ENCODE results near the gene KCNMB2. TPM values are rescaled to one million over a fixed set of nuclear protein-coding genes. Genes with fewer than 3 reads are reported as not detected.
"Not testable (repeated sequence)": the region's sequence is repeated elsewhere in the genome, so short reads cannot be mapped to it uniquely, and the experiment has no call there.

KCNMB2 gene
- polyA plus RNA-seq, 2 donors, result 0.05 to 0.08 TPM

GRCh38 chr3:178845420-178846118, 309.3 kb downstream of the KCNMB2 start:
- H3K9me3 ChIP-seq (ENCODE audit: control insufficient read depth in 2 of 2, insufficient read depth in 1 of 2, low read depth in 1 of 2, low read length in 1 of 2), result no peaks in the 10 kb centered on the region
- 54 to 61% methylated on average over 3 of the region's 3 CpGs for WGBS, 2 donors
- H3K27me3 ChIP-seq (ENCODE audit: control insufficient read depth in 1 of 2, insufficient read depth in 2 of 2, low read length in 2 of 2), result no peaks in the 10 kb centered on the region
- no peak overlapping the region for H3K27ac ChIP-seq (ENCODE audit: low read depth in 2 of 2, low read length in 1 of 2)
- H3K36me3 ChIP-seq (ENCODE audit: control insufficient read depth in 2 of 2, insufficient read depth in 2 of 2, low read length in 1 of 2), result no peaks in the 10 kb centered on the region
- no peaks in the 10 kb centered on the region for H3K4me1 ChIP-seq (ENCODE audit: control insufficient read depth in 2 of 2, insufficient read depth in 2 of 2, low read length in 1 of 2)
- H3K4me3 ChIP-seq (ENCODE audit: low read depth in 1 of 2, low read length in 2 of 2), result no peak overlapping the region

GRCh38 chr3:178847190-178847589, 311.0 kb downstream of the KCNMB2 start:
- WGBS, 2 donors, result 56 to 58% methylated on average over 2 of the region's 2 CpGs

GRCh38 chr3:178849199-178849910, 313.1 kb downstream of the KCNMB2 start:
- 38 to 51% methylated on average over 4 of the region's 4 CpGs for WGBS, 2 donors
- H3K27ac ChIP-seq (ENCODE audit: low read depth in 2 of 2, low read length in 1 of 2), result no peak overlapping the region
- no peak overlapping the region for H3K4me3 ChIP-seq (ENCODE audit: low read depth in 1 of 2, low read length in 2 of 2)
- H3K36me3 ChIP-seq (ENCODE audit: control insufficient read depth in 2 of 2, insufficient read depth in 2 of 2, low read length in 1 of 2), result no peaks in the 10 kb centered on the region
- no peaks in the 10 kb centered on the region for H3K9me3 ChIP-seq (ENCODE audit: control insufficient read depth in 2 of 2, insufficient read depth in 1 of 2, low read depth in 1 of 2, low read length in 1 of 2)
- H3K4me1 ChIP-seq (ENCODE audit: control insufficient read depth in 2 of 2, insufficient read depth in 2 of 2, low read length in 1 of 2), result no peaks in the 10 kb centered on the region
- no peaks in the 10 kb centered on the region for H3K27me3 ChIP-seq (ENCODE audit: control insufficient read depth in 1 of 2, insufficient read depth in 2 of 2, low read length in 2 of 2)

More at GRCh38 chr3:178847190-178847589, 311.0 kb downstream of the KCNMB2 start:
- Histone ChIP-seq H3K27ac (ENCODE audit: low read depth in 2 of 2, low read length in 1 of 2) (no peak overlapping the region), H3K27me3 (ENCODE audit: control insufficient read depth in 1 of 2, insufficient read depth in 2 of 2, low read length in 2 of 2) (no peaks in the 10 kb centered on the region), H3K36me3 (ENCODE audit: control insufficient read depth in 2 of 2, insufficient read depth in 2 of 2, low read length in 1 of 2) (no peaks in the 10 kb centered on the region), H3K4me3 (ENCODE audit: low read depth in 1 of 2, low read length in 2 of 2) (no peak overlapping the region), H3K4me1 (ENCODE audit: control insufficient read depth in 2 of 2, insufficient read depth in 2 of 2, low read length in 1 of 2) (no peaks in the 10 kb centered on the region), H3K9me3 (ENCODE audit: control insufficient read depth in 2 of 2, insufficient read depth in 1 of 2, low read depth in 1 of 2, low read length in 1 of 2) (no peaks in the 10 kb centered on the region)

GRCh38 chr3:178850450-178851190, 314.4 kb downstream of the KCNMB2 start:
- Histone ChIP-seq H3K4me3 (ENCODE audit: low read depth in 1 of 2, low read length in 2 of 2) (no peak overlapping the region), H3K9me3 (ENCODE audit: control insufficient read depth in 2 of 2, insufficient read depth in 1 of 2, low read depth in 1 of 2, low read length in 1 of 2) (no peaks in the 10 kb centered on the region), H3K27ac (ENCODE audit: low read depth in 2 of 2, low read length in 1 of 2) (no peak overlapping the region), H3K4me1 (ENCODE audit: control insufficient read depth in 2 of 2, insufficient read depth in 2 of 2, low read length in 1 of 2) (no peaks in the 10 kb centered on the region), H3K36me3 (ENCODE audit: control insufficient read depth in 2 of 2, insufficient read depth in 2 of 2, low read length in 1 of 2) (no peaks in the 10 kb centered on the region), H3K27me3 (ENCODE audit: control insufficient read depth in 1 of 2, insufficient read depth in 2 of 2, low read length in 2 of 2) (no peaks in the 10 kb centered on the region)
- 78 to 82% methylated on average over 8 of the region's 8 CpGs for WGBS, 2 donors

GRCh38 chr3:178851564-178851963, 315.3 kb downstream of the KCNMB2 start:
- H3K9me3 ChIP-seq (ENCODE audit: control insufficient read depth in 2 of 2, insufficient read depth in 1 of 2, low read depth in 1 of 2, low read length in 1 of 2), result no peaks in the 10 kb centered on the region
- H3K27me3 ChIP-seq (ENCODE audit: control insufficient read depth in 1 of 2, insufficient read depth in 2 of 2, low read length in 2 of 2), result no peaks in the 10 kb centered on the region
- H3K4me3 ChIP-seq (ENCODE audit: low read depth in 1 of 2, low read length in 2 of 2), result no peak overlapping the region
- H3K36me3 ChIP-seq (ENCODE audit: control insufficient read depth in 2 of 2, insufficient read depth in 2 of 2, low read length in 1 of 2), result no peaks in the 10 kb centered on the region
- 92 to 97% methylated on average over 1 of the region's 1 CpG for WGBS, 2 donors
- H3K4me1 ChIP-seq (ENCODE audit: control insufficient read depth in 2 of 2, insufficient read depth in 2 of 2, low read length in 1 of 2), result no peaks in the 10 kb centered on the region
- H3K27ac ChIP-seq (ENCODE audit: low read depth in 2 of 2, low read length in 1 of 2), result no peak overlapping the region

GRCh38 chr3:178856804-178857203, 320.6 kb downstream of the KCNMB2 start:
- 65 to 69% methylated on average over 2 of the region's 2 CpGs for WGBS, 2 donors
- Histone ChIP-seq H3K27me3 (ENCODE audit: control insufficient read depth in 1 of 2, insufficient read depth in 2 of 2, low read length in 2 of 2) (no peaks in the 10 kb centered on the region), H3K9me3 (ENCODE audit: control insufficient read depth in 2 of 2, insufficient read depth in 1 of 2, low read depth in 1 of 2, low read length in 1 of 2) (no peaks in the 10 kb centered on the region), H3K4me3 (ENCODE audit: low read depth in 1 of 2, low read length in 2 of 2) (no peak overlapping the region), H3K27ac (ENCODE audit: low read depth in 2 of 2, low read length in 1 of 2) (no peak overlapping the region), H3K36me3 (ENCODE audit: control insufficient read depth in 2 of 2, insufficient read depth in 2 of 2, low read length in 1 of 2) (no peaks in the 10 kb centered on the region), H3K4me1 (ENCODE audit: control insufficient read depth in 2 of 2, insufficient read depth in 2 of 2, low read length in 1 of 2) (peaks cover 0 to 3% of the 10 kb centered on the region in 2 donors)

- H3K36me3 ChIP-seq (ENCODE audit: control insufficient read depth in 2 of 2, insufficient read depth in 2 of 2, low read length in 1 of 2), result no peaks in the 10 kb centered on the region
- no peaks in the 10 kb centered on the region for H3K27me3 ChIP-seq (ENCODE audit: control insufficient read depth in 1 of 2, insufficient read depth in 2 of 2, low read length in 2 of 2)
- no peak overlapping the region for H3K4me3 ChIP-seq (ENCODE audit: low read depth in 1 of 2, low read length in 2 of 2)
- 83 to 84% methylated on average over 3 of the region's 3 CpGs for WGBS, 2 donors
- H3K27ac ChIP-seq (ENCODE audit: low read depth in 2 of 2, low read length in 1 of 2), result no peak overlapping the region
- no peaks in the 10 kb centered on the region for H3K9me3 ChIP-seq (ENCODE audit: control insufficient read depth in 2 of 2, insufficient read depth in 1 of 2, low read depth in 1 of 2, low read length in 1 of 2)
- H3K4me1 ChIP-seq (ENCODE audit: control insufficient read depth in 2 of 2, insufficient read depth in 2 of 2, low read length in 1 of 2), result peaks cover 0 to 3% of the 10 kb centered on the region in 2 donors
Observed at GRCh38 chr3:178859386-178859785, 323.1 kb downstream of the KCNMB2 start.

GRCh38 chr3:178859900-178860436, 323.7 kb downstream of the KCNMB2 start:
- 83 to 90% methylated on average over 18 to 29 of the region's 29 CpGs for WGBS, 2 donors
- not testable (repeated sequence) for H3K27me3 ChIP-seq (ENCODE audit: control insufficient read depth in 1 of 2, insufficient read depth in 2 of 2, low read length in 2 of 2); H3K27ac ChIP-seq (ENCODE audit: low read depth in 2 of 2, low read length in 1 of 2); H3K4me3 ChIP-seq (ENCODE audit: low read depth in 1 of 2, low read length in 2 of 2); H3K4me1 ChIP-seq (ENCODE audit: control insufficient read depth in 2 of 2, insufficient read depth in 2 of 2, low read length in 1 of 2); H3K9me3 ChIP-seq (ENCODE audit: control insufficient read depth in 2 of 2, insufficient read depth in 1 of 2, low read depth in 1 of 2, low read length in 1 of 2); H3K36me3 ChIP-seq (ENCODE audit: control insufficient read depth in 2 of 2, insufficient read depth in 2 of 2, low read length in 1 of 2)

- Histone ChIP-seq H3K27me3 (ENCODE audit: control insufficient read depth in 1 of 2, insufficient read depth in 2 of 2, low read length in 2 of 2) (no peaks in the 10 kb centered on the region), H3K9me3 (ENCODE audit: control insufficient read depth in 2 of 2, insufficient read depth in 1 of 2, low read depth in 1 of 2, low read length in 1 of 2) (no peaks in the 10 kb centered on the region), H3K4me1 (ENCODE audit: control insufficient read depth in 2 of 2, insufficient read depth in 2 of 2, low read length in 1 of 2) (no peaks in the 10 kb centered on the region), H3K27ac (ENCODE audit: low read depth in 2 of 2, low read length in 1 of 2) (no peak overlapping the region), H3K4me3 (ENCODE audit: low read depth in 1 of 2, low read length in 2 of 2) (no peak overlapping the region), H3K36me3 (ENCODE audit: control insufficient read depth in 2 of 2, insufficient read depth in 2 of 2, low read length in 1 of 2) (no peaks in the 10 kb centered on the region)
- 21 to 31% methylated on average over 2 of the region's 2 CpGs for WGBS, 2 donors
Observed at GRCh38 chr3:178868681-178869080, 332.4 kb downstream of the KCNMB2 start.
